GM20000 (cell line): ENCODE measurements around the gene UTF1.

Experiments used
- DNase-seq: peaks from one replicate; pipeline ENCODE4 v3.0.0; 2012; ENCODE audit warnings: low spot score
- CTCF ChIP-seq: IDR thresholded peaks from 2 replicates; pipeline ENCODE4 v1.5.1; 2012; ENCODE audit warnings: mild to moderate bottlenecking, control low read depth; ENCODE audit errors: extremely low read depth, missing control alignments

Gene UTF1

GRCh38 chr10:133201948-133202725, 27.9 kb upstream of the UTF1 start:
- TF ChIP-seq CTCF: no peak
- no peak for DNase-seq

GRCh38 chr10:133202778-133203651, 27.0 kb upstream of the UTF1 start:
- DNase-seq: no peak
- TF ChIP-seq CTCF: no peak

GRCh38 chr10:133203652-133204195, 26.3 kb upstream of the UTF1 start:
- DNase-seq: no peak
- TF ChIP-seq CTCF: no peak

GRCh38 chr10:133204226-133205015, 25.6 kb upstream of the UTF1 start:
- DNase-seq: no peak
- no peak for TF ChIP-seq CTCF

- TF ChIP-seq CTCF: no peak
- DNase-seq: no peak
Observed at GRCh38 chr10:133205146-133205545, 24.9 kb upstream of the UTF1 start.

- no peak for TF ChIP-seq CTCF
- no peak for DNase-seq
Observed at GRCh38 chr10:133206356-133207040, 23.5 kb upstream of the UTF1 start.
